Stomach (tissue), 9 donors: ENCODE data around the gene B3GLCT. TPM values are rescaled to one million over a fixed set of nuclear protein-coding genes. Genes with fewer than 3 reads are reported as not detected.

Experiments
- DNase-seq, 2 donors: peaks; one replicate each; pipeline versions ENCODE4 v3.0.0 to v3.0.0-alpha.2; 2013 to 2019
- H3K27ac ChIP-seq, 5 donors: fragments of 200-600 bp in 4 of 5; sonication (generic) in 4 of 5; one replicate each; pipeline ENCODE4 v1.5.1; 2013 to 2019; ENCODE audit warnings: mild to moderate bottlenecking in 1 of 5, moderate library complexity in 1 of 5
- H3K27me3 ChIP-seq, 3 donors: fragments of 200-600 bp; sonication (generic); one replicate each; pipeline ENCODE4 v1.5.1; 2017 to 2019; ENCODE audit warnings: mixed run types in 1 of 3
- H3K36me3 ChIP-seq, 4 donors: fragments of 200-600 bp; sonication (generic); 1 replicate in 3 of 4; 2 replicates in 1 of 4; pipeline ENCODE4 v1.5.1; 2016 to 2019
- H3K4me1 ChIP-seq, 4 donors: fragments of 200-600 bp; sonication (generic); one replicate each; pipeline ENCODE4 v1.5.1; 2016 to 2019
- H3K4me3 ChIP-seq, 4 donors: fragments of 200-600 bp; sonication (generic) in 3 of 4; one replicate each; pipeline ENCODE4 v1.5.1; 2016 to 2019; ENCODE audit warnings: mild to moderate bottlenecking in 1 of 4
- H3K9me3 ChIP-seq, 4 donors: fragments of 200-600 bp; sonication (generic); one replicate each; pipeline ENCODE4 v1.5.1; 2016 to 2019
- CTCF ChIP-seq, 7 experiments: fragments of 450-650 bp in 4 of 7; fragments of 200-600 bp in 3 of 7; sonication (generic) in 3 of 7; IDR thresholded peaks; one replicate each; pipeline ENCODE4 v1.5.1; 2016 to 2019; ENCODE audit warnings: antibody characterized with exemption in 7 of 7, control low read depth in 2 of 7, mild to moderate bottlenecking in 1 of 7
- EP300 ChIP-seq: sonication (generic); formaldehyde crosslinking; IDR thresholded peaks from one replicate; pipeline ENCODE4 v1.6.1; 2017; ENCODE audit warnings: antibody characterized with exemption
- POLR2A ChIP-seq, 4 donors: fragments of 450-650 bp; IDR thresholded peaks; one replicate each; pipeline ENCODE4 v1.6.1; 2016; ENCODE audit warnings: antibody characterized with exemption in 4 of 4, control low read depth in 2 of 4, mild to moderate bottlenecking in 1 of 4, moderate library complexity in 1 of 4
- POLR2AphosphoS5 ChIP-seq, 3 donors: sonication (generic); formaldehyde crosslinking; IDR thresholded peaks; one replicate each; pipeline ENCODE4 v1.6.1; 2016; ENCODE audit warnings: antibody characterized with exemption in 3 of 3
- WGBS, 5 donors: extraction: QIAGEN DNeasy Blood & Tissue Kit in 3 of 5; methylation state at CpG; one replicate each; pipeline versions ENCODE4 v1.1.5 to v1.1.7; 2013 to 2018; 5-methylcytosine and 5-hydroxymethylcytosine counted together
- intact Hi-C: fragments of 100-400 bp; cut with DNase I; formaldehyde crosslinking; loops from one replicate; pipeline ENCODE4 v1.15.1; 2023; ENCODE audit warnings: low total_unique reads
- polyA plus RNA-seq, 3 donors: library from polyadenylated mRNA; stranded (reverse); fragments of 200-250 nt; gene quantifications; one replicate each; pipeline ENCODE4 v1.2.3, GENCODE V29; 2013
- total RNA-seq, 5 donors: library from RNA; depleted of rRNA; stranded (reverse); fragments of >200 nt; gene quantifications; one replicate each; pipeline versions ENCODE4 v1.1.0 to v1.2.3, GENCODE V29; 2014 to 2016
- donor health status: healthy with polysubstance abuse.
- donor health status: Bipolar disorder and iron deficiency.
- donor health status: healthy.

The B3GLCT gene
- total and polyA plus RNA-seq, 8 donors: 0.76 to 16.1 (median 6.4) TPM; not detected in 2

GRCh38 chr13:31369213-31369612 is 169.4 kb downstream of the B3GLCT start:
- Histone ChIP-seq H3K27me3 (no peaks in the 10 kb centered on the region), H3K36me3 (no peaks in the 10 kb centered on the region), H3K27ac (no peak overlapping the region), H3K9me3 (peaks cover 9 to 42% (median 27%) of the 10 kb centered on the region in 4 donors), H3K4me1 (no peaks in the 10 kb centered on the region), H3K4me3 (no peak overlapping the region)
- intact Hi-C loops: no loop called here
- DNase-seq: no peak
- no peak for TF ChIP-seq CTCF (IDR thresholded peaks at IDR 0.05)
- no peak for TF ChIP-seq EP300
- TF ChIP-seq POLR2A (IDR thresholded peaks at IDR 0.05): no peak
- no peak for TF ChIP-seq POLR2AphosphoS5 (IDR thresholded peaks at IDR 0.05)

- H3K27me3 ChIP-seq: no peaks in the 10 kb centered on the region
- H3K9me3 ChIP-seq: peaks cover 0 to 10% (median 0%) of the 10 kb centered on the region in 4 donors
- no peak for TF ChIP-seq CTCF (IDR thresholded peaks at IDR 0.05)
- TF ChIP-seq EP300: no peak
- no peak for TF ChIP-seq POLR2A (IDR thresholded peaks at IDR 0.05)
- no peak for TF ChIP-seq POLR2AphosphoS5 (IDR thresholded peaks at IDR 0.05)
- H3K4me1 ChIP-seq: no peaks in the 10 kb centered on the region
- no peak for DNase-seq
- no peak overlapping the region for H3K4me3 ChIP-seq
- WGBS, 5 donors: 80 to 93% (median 88%) methylated on average over 4 of the region's 4 CpGs
- no peaks in the 10 kb centered on the region for H3K36me3 ChIP-seq
- H3K27ac ChIP-seq: no peak overlapping the region
- intact Hi-C loops: no loop called here
Observed at GRCh38 chr13:31372454-31372853, 172.7 kb downstream of the B3GLCT start.

DNA sequence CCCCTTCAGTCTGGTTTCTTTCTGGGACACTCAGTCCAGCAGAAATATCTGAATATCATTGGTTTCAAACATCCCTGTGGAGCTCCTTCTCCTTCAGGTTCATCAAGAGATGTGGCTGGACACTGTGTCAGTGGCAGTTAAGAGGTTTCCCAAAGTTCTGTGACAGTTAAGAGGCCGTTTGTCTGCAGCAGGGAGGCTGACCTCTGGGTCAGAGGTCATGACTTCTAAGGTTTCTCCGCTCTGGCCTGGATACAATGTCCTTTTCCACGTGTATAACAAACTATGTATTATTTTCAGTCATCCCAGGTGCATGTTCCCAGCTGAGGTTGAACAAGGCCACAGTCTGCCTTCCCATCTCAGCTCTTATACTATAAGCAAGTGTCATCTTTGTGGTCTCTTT is 174.9 kb downstream of the B3GLCT start:
- Histone ChIP-seq H3K27me3 (no peaks in the 10 kb centered on the region), H3K36me3 (no peaks in the 10 kb centered on the region), H3K4me3 (no peak overlapping the region), H3K27ac (no peak overlapping the region), H3K4me1 (no peaks in the 10 kb centered on the region), H3K9me3 (no peaks in the 10 kb centered on the region)
- intact Hi-C loops: no loop called here
- no peak for DNase-seq
- TF ChIP-seq CTCF (IDR thresholded peaks at IDR 0.05) (no peak), EP300 (no peak), POLR2A (IDR thresholded peaks at IDR 0.05) (no peak), POLR2AphosphoS5 (IDR thresholded peaks at IDR 0.05) (no peak)
- 26 to 40% (median 37%) methylated on average over 3 of the region's 3 CpGs for WGBS, 5 donors

DNA sequence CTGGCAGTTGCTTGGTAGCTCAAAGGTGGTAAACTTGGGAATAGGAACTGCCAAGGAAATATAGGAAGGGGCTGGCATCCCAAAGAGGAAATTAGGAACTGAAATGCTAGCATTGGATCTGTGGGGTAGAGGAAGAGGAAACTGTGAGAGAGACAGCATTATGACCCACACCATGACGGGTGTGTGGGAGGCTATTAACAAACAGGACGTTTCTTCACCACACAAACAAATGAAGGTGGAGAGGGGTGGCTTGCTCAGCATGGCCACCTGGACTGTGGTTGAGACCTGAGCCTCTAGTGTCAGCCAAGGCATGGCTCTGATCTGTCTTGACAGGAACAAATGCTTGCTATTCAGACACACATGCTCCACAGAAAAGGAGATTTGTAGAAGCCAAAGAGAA is 178.2 kb downstream of the B3GLCT start:
- no peak for TF ChIP-seq POLR2AphosphoS5 (IDR thresholded peaks at IDR 0.05)
- no peak for TF ChIP-seq CTCF (IDR thresholded peaks at IDR 0.05)
- no peak for TF ChIP-seq EP300
- TF ChIP-seq POLR2A (IDR thresholded peaks at IDR 0.05): no peak
- Histone ChIP-seq H3K9me3 (no peaks in the 10 kb centered on the region), H3K4me1 (no peaks in the 10 kb centered on the region), H3K4me3 (no peak overlapping the region), H3K27me3 (no peaks in the 10 kb centered on the region), H3K36me3 (no peaks in the 10 kb centered on the region), H3K27ac (no peak overlapping the region)
- WGBS, 5 donors: 12 to 38% (median 30%) methylated on average over 2 of the region's 2 CpGs
- intact Hi-C loops: no loop called here
- no peak for DNase-seq
